GM23338 (cell line): ENCODE data around the gene TTC27. TPM values are rescaled to one million over a fixed set of nuclear protein-coding genes. Genes with fewer than 3 reads are reported as not detected.

ENCODE experiments used
- ATAC-seq: fragments of 200-7000 bp; cut with Tn5 transposase; 3 replicates; pipeline ENCODE4 v1.9.1; 2020
- DNase-seq: peaks from one replicate; pipeline ENCODE4 v3.0.0-alpha.2; 2015; ENCODE audit warnings: low spot score
- H2AFZ ChIP-seq: fragments of 200-600 bp; sonication (generic); 2 replicates; pipeline ENCODE4 v1.8.0; 2016; ENCODE audit warnings: antibody characterized with exemption, mild to moderate bottlenecking, moderate library complexity
- H3F3A ChIP-seq: fragments of 200-600 bp; sonication (generic); replicated peaks from 2 replicates; pipeline ENCODE4 v1.8.0; 2017; ENCODE audit warnings: antibody characterized with exemption, mixed run types, low read depth
- H3K27ac ChIP-seq: fragments of 200-600 bp; sonication (generic); 2 replicates; pipeline ENCODE4 v1.6.1; 2016; ENCODE audit warnings: low read depth
- H3K27me3 ChIP-seq: fragments of 200-600 bp; sonication (generic); 2 replicates; pipeline ENCODE4 v1.8.0; 2016; ENCODE audit warnings: mild to moderate bottlenecking, mixed run types, moderate library complexity; ENCODE audit not compliant: insufficient read depth
- H3K36me3 ChIP-seq: fragments of 200-600 bp; sonication (generic); 2 replicates; pipeline ENCODE4 v1.8.0; 2016; ENCODE audit warnings: mild to moderate bottlenecking; ENCODE audit not compliant: insufficient read depth
- H3K4me1 ChIP-seq: fragments of 200-600 bp; sonication (generic); 2 replicates; pipeline ENCODE4 v1.8.0; 2016; ENCODE audit warnings: mild to moderate bottlenecking, moderate library complexity; ENCODE audit not compliant: insufficient read depth
- H3K4me2 ChIP-seq: fragments of 200-600 bp; sonication (generic); 2 replicates; pipeline ENCODE4 v1.7.1; 2017; ENCODE audit warnings: mixed run types
- H3K4me3 ChIP-seq: fragments of 200-600 bp; sonication (generic); 2 replicates; pipeline ENCODE4 v1.6.1; 2016; ENCODE audit warnings: mixed run types
- H3K79me2 ChIP-seq: fragments of 200-600 bp; sonication (generic); replicated peaks from 2 replicates; pipeline ENCODE4 v1.8.0; 2017; ENCODE audit warnings: mild to moderate bottlenecking; ENCODE audit not compliant: insufficient read depth
- H3K9me2 ChIP-seq: fragments of 200-600 bp; sonication (generic); 2 replicates; pipeline ENCODE4 v1.8.0; 2017; ENCODE audit not compliant: insufficient read depth
- H4K20me1 ChIP-seq: fragments of 200-600 bp; sonication (generic); replicated peaks from 2 replicates; pipeline ENCODE4 v1.8.0; 2017; ENCODE audit warnings: mild to moderate bottlenecking; ENCODE audit not compliant: insufficient read depth
- H3K27ac Mint-ChIP-seq: 2 replicates; pipeline ENCODE4 v1.8.0; 2020; ENCODE audit warnings: inconsistent platforms, mild to moderate bottlenecking, moderate library complexity, mixed read lengths
- H3K27me3 Mint-ChIP-seq: 3 replicates; pipeline ENCODE4 v1.8.0; 2022; ENCODE audit warnings: low read depth, mild to moderate bottlenecking, moderate library complexity, mixed read lengths, inconsistent platforms; ENCODE audit not compliant: insufficient read depth, poor library complexity
- H3K36me3 Mint-ChIP-seq: 3 replicates; pipeline ENCODE4 v1.8.0; 2021; ENCODE audit warnings: low read depth, mild to moderate bottlenecking, inconsistent platforms, moderate library complexity, mixed read lengths
- H3K4me1 Mint-ChIP-seq: 3 replicates; pipeline ENCODE4 v1.8.0; 2020; ENCODE audit warnings: mild to moderate bottlenecking, inconsistent platforms, mixed read lengths
- H3K4me3 Mint-ChIP-seq: 3 replicates; pipeline ENCODE4 v1.8.0; 2021; ENCODE audit warnings: moderate library complexity, mild to moderate bottlenecking, inconsistent platforms, mixed read lengths
- H3K9me3 Mint-ChIP-seq: 3 replicates; pipeline ENCODE4 v1.8.0; 2020; ENCODE audit warnings: moderate library complexity, mild to moderate bottlenecking, inconsistent platforms, mixed read lengths
- EZH2phosphoT487 ChIP-seq: fragments of 200-600 bp; sonication (generic); IDR thresholded peaks from one replicate; pipeline ENCODE4 v1.8.1; 2018; ENCODE audit warnings: antibody characterized with exemption; ENCODE audit not compliant: unreplicated experiment
- JUNB ChIP-seq: IDR thresholded peaks from one replicate; pipeline ENCODE4 v1.6.1; 2016; ENCODE audit warnings: antibody characterized with exemption; ENCODE audit not compliant: unreplicated experiment
- NANOG ChIP-seq: IDR thresholded peaks from 2 replicates; pipeline ENCODE4 v1.6.1; 2016; ENCODE audit warnings: antibody characterized with exemption, borderline replicate concordance
- POLR2AphosphoS5 ChIP-seq: IDR thresholded peaks from 2 replicates; pipeline ENCODE4 v1.6.1; 2016; ENCODE audit warnings: antibody characterized with exemption, low read depth
- STAT1 ChIP-seq: IDR thresholded peaks from one replicate; pipeline ENCODE4 v1.6.1; 2016; ENCODE audit warnings: antibody characterized with exemption; ENCODE audit not compliant: unreplicated experiment
- ZNF114 ChIP-seq: fragments of 250-450 bp; sonication (Bioruptor Pico); IDR thresholded peaks from 2 replicates; pipeline ENCODE4 v1.5.0; 2020; ENCODE audit warnings: mild to moderate bottlenecking, moderate library complexity
- ZNF331 ChIP-seq: fragments of 250-450 bp; sonication (Bioruptor Pico); IDR thresholded peaks from 2 replicates; pipeline ENCODE4 v1.5.0; 2020; ENCODE audit warnings: low read depth, mild to moderate bottlenecking, moderate library complexity
- polyA plus RNA-seq: library from polyadenylated mRNA; unstranded; fragments of >200 nt; fragmentation: Nextera tagmentation; extraction: Ambion mirVana; gene quantifications from 2 replicates; pipeline ENCODE4 v1.2.1, GENCODE V29; 2016
- total RNA-seq: library from RNA; depleted of rRNA; stranded (reverse); fragments of >200 nt; shearing (Covaris generic); gene quantifications from 2 replicates; pipeline ENCODE4 v1.2.3, GENCODE V29; 2014
- TF ChIP-seq, protein P1 (sequence below): IDR thresholded peaks from 2 replicates; pipeline ENCODE4 v1.6.1; 2016; ENCODE audit warnings: antibody characterized with exemption
- TF ChIP-seq, protein P2 (sequence below), 2 experiments: fragments of 200-600 bp in 1 of 2; sonication (generic) in 1 of 2; conservative IDR thresholded peaks; 2 replicates each; pipeline versions ENCODE4 v1.5.1 to v1.6.1; 2016 to 2017; ENCODE audit warnings: antibody characterized with exemption in 2 of 2, low read depth in 2 of 2, mild to moderate bottlenecking in 2 of 2, moderate library complexity in 1 of 2

The TTC27 gene
- total and polyA plus RNA-seq, 2 experiments from 2014 or later: 11.8 to 41.3 TPM

DNA sequence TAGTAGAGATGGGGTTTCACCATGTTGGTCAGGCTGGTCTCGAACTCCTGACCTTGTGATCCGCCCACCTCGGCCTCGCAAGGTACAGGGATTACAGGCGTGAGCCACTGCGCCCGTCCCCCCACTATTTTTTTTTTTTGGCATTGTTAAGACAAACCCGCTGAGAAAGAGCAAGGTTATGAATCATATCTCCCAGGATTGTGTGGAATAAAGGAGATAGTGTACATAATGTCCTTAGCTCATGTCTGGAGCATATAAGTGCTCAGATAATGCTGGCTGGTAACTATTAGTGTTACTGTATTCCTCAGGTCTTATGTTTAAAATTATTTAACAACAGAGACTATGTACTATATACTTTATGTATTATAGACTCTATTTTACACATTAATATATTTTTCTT, 36.0 kb downstream of the TTC27 start:
- Mint-ChIP-seq H3K27ac (no peak overlapping the region), H3K9me3 (no peaks in the 10 kb centered on the region), H3K36me3 (peaks cover 25% of the 10 kb centered on the region; the same call in 2 of the 3 replicates), H3K4me1 (no peaks in the 10 kb centered on the region), H3K4me3 (no peak overlapping the region), H3K27me3 (no peaks in the 10 kb centered on the region)
- Histone ChIP-seq H3F3A (no peaks in the 10 kb centered on the region), H3K36me3 (no peaks in the 10 kb centered on the region; the same call in 1 of the 2 replicates), H3K4me1 (no peaks in the 10 kb centered on the region), H3K9me2 (no peaks in the 10 kb centered on the region), H2AFZ (no peak overlapping the region), H3K4me2 (no peak overlapping the region), H3K79me2 (no peaks in the 10 kb centered on the region; the same call in 1 of the 2 replicates), H3K4me3 (no peak overlapping the region), H3K27me3 (no peaks in the 10 kb centered on the region), H4K20me1 (no peaks in the 10 kb centered on the region; the same call in 1 of the 2 replicates), H3K27ac (no peak overlapping the region)
- ATAC-seq: no peak
- TF ChIP-seq, protein P1, sequence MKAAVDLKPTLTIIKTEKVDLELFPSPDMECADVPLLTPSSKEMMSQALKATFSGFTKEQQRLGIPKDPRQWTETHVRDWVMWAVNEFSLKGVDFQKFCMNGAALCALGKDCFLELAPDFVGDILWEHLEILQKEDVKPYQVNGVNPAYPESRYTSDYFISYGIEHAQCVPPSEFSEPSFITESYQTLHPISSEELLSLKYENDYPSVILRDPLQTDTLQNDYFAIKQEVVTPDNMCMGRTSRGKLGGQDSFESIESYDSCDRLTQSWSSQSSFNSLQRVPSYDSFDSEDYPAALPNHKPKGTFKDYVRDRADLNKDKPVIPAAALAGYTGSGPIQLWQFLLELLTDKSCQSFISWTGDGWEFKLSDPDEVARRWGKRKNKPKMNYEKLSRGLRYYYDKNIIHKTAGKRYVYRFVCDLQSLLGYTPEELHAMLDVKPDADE: no peak
- TF ChIP-seq ZNF331 (CRISPR knock-in tag): no peak
- TF ChIP-seq NANOG: no peak
- TF ChIP-seq JUNB: no peak
- TF ChIP-seq EZH2phosphoT487: no peak
- TF ChIP-seq POLR2AphosphoS5: no peak
- no peak for TF ChIP-seq ZNF114 (CRISPR knock-in tag)
- TF ChIP-seq, protein P2, sequence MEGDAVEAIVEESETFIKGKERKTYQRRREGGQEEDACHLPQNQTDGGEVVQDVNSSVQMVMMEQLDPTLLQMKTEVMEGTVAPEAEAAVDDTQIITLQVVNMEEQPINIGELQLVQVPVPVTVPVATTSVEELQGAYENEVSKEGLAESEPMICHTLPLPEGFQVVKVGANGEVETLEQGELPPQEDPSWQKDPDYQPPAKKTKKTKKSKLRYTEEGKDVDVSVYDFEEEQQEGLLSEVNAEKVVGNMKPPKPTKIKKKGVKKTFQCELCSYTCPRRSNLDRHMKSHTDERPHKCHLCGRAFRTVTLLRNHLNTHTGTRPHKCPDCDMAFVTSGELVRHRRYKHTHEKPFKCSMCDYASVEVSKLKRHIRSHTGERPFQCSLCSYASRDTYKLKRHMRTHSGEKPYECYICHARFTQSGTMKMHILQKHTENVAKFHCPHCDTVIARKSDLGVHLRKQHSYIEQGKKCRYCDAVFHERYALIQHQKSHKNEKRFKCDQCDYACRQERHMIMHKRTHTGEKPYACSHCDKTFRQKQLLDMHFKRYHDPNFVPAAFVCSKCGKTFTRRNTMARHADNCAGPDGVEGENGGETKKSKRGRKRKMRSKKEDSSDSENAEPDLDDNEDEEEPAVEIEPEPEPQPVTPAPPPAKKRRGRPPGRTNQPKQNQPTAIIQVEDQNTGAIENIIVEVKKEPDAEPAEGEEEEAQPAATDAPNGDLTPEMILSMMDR (conservative IDR thresholded peaks at IDR 0.05; ENCODE audit: low read depth in 2 of 2): no peak
- no peak for DNase-seq

DNA sequence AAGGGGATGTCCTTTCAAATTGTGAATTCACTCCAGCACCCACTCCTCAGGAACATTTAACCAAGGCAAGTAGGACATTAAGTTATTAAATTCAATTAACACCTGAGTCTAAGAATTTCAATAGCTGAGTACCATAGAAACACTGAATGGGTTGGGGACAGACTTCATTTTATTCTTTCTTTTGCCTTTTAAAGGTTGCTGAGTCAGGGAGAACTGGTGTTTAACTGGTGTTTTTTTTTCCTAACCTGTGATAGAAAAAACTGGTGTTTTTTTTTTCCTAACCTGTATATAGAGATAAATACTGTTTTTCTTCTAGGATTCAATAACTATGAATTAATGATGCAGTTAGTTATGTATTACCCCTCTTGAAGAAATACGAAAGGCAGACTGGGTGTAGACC, 38.9 kb downstream of the TTC27 start:
- H3K27me3 ChIP-seq: no peaks in the 10 kb centered on the region
- ATAC-seq (no peak), DNase-seq (no peak)
- H3K27ac ChIP-seq: no peak overlapping the region
- Mint-ChIP-seq H3K4me1 (no peaks in the 10 kb centered on the region), H3K36me3 (peaks cover 17% of the 10 kb centered on the region; the same call in 2 of the 3 replicates), H3K4me3 (no peak overlapping the region), H3K27ac (no peak overlapping the region), H3K27me3 (no peaks in the 10 kb centered on the region), H3K9me3 (no peaks in the 10 kb centered on the region)
- H3K9me2 ChIP-seq: no peaks in the 10 kb centered on the region
- no peak overlapping the region for H3K4me2 ChIP-seq
- H3F3A ChIP-seq: no peaks in the 10 kb centered on the region
- no peak overlapping the region for H2AFZ ChIP-seq
- H3K4me1 ChIP-seq: no peaks in the 10 kb centered on the region
- no peak overlapping the region for H3K4me3 ChIP-seq
- H3K36me3 ChIP-seq: no peaks in the 10 kb centered on the region
- no peaks in the 10 kb centered on the region for H3K79me2 ChIP-seq
- no peaks in the 10 kb centered on the region; the same call in 1 of the 2 replicates for H4K20me1 ChIP-seq
- no peak for TF ChIP-seq ZNF114 (CRISPR knock-in tag)
- TF ChIP-seq JUNB: no peak
- no peak for TF ChIP-seq NANOG
- TF ChIP-seq STAT1: no peak
- TF ChIP-seq, protein P2 (conservative IDR thresholded peaks at IDR 0.05; ENCODE audit: low read depth in 2 of 2): no peak
- TF ChIP-seq, protein P1: no peak
